ENCODE data around the gene BRPF1. TPM values are rescaled to one million over a fixed set of nuclear protein-coding genes. Genes with fewer than 3 reads are reported as not detected.

Gene BRPF1
- total RNA-seq, 4 donors from 2014 or later, result 20.1 to 27.2 (median 22.5) TPM

- H3K4me3 ChIP-seq (ENCODE audit: low read depth, poor library complexity, severe bottlenecking), result no peak overlapping the region
- WGBS, 2 donors, result 90 to 91% methylated on average over 8 of the region's 8 CpGs
- intact Hi-C loops (cut with DNase I; ENCODE audit: low total_unique reads), result no loop called here
- TF ChIP-seq CTCF (IDR thresholded peaks at IDR 0.05) (no peak), POLR2A (IDR thresholded peaks at IDR 0.05) (no peak)
- DNase-seq (ENCODE audit: low spot score in 2 of 2), result no peak
Observed at GRCh38 chr3:9747267-9747666, 15.7 kb downstream of the BRPF1 start.

GRCh38 chr3:9748031-9748430 lies 16.5 kb downstream of the BRPF1 start:
- intact Hi-C loops (cut with DNase I; ENCODE audit: low total_unique reads), result no loop called here
- WGBS, 2 donors, result 93 to 97% methylated on average over 2 of the region's 2 CpGs
- no peak for DNase-seq (ENCODE audit: low spot score in 2 of 2)
- no peak for TF ChIP-seq CTCF (IDR thresholded peaks at IDR 0.05)
- no peak for TF ChIP-seq POLR2A (IDR thresholded peaks at IDR 0.05)
- H3K4me3 ChIP-seq (ENCODE audit: low read depth, poor library complexity, severe bottlenecking), result no peak overlapping the region

- 3 to 8% methylated on average over 19 of the region's 19 CpGs for WGBS, 2 donors
- intact Hi-C loops (cut with DNase I; ENCODE audit: low total_unique reads), result no loop called here
- DNase-seq (ENCODE audit: low spot score in 2 of 2), result no peak
- peak overlapping the region; percentile 65 for H3K4me3 ChIP-seq (ENCODE audit: low read depth, poor library complexity, severe bottlenecking)
- TF ChIP-seq POLR2A (IDR thresholded peaks at IDR 0.05), result no peak
- no peak for TF ChIP-seq CTCF (IDR thresholded peaks at IDR 0.05)
Observed at GRCh38 chr3:9749296-9749644, 17.7 kb downstream of the BRPF1 start.

GRCh38 chr3:9749645-9750555 lies 18.4 kb downstream of the BRPF1 start, which contains the start of gene OGG1:
Gene OGG1 (plus strand): TSS chr3:9749952. CDS start chr3:9750287, 335 bp downstream.
- peak; percentile 98 to 99 for DNase-seq (ENCODE audit: low spot score in 2 of 2)
- WGBS, 2 donors, result 0% methylated on average over 55 to 56 of the region's 60 CpGs

GRCh38 chr3:9750556-9751411 lies 19.2 kb downstream of the BRPF1 start:
- intact Hi-C loops (cut with DNase I; ENCODE audit: low total_unique reads), result no loop called here
- DNase-seq (ENCODE audit: low spot score in 2 of 2), result no peak
- no peak for TF ChIP-seq CTCF (IDR thresholded peaks at IDR 0.05)
- no peak for TF ChIP-seq POLR2A (IDR thresholded peaks at IDR 0.05)
- H3K4me3 ChIP-seq (ENCODE audit: low read depth, poor library complexity, severe bottlenecking), result peak overlapping the region; percentile 65
- WGBS, 2 donors, result 36% methylated on average over 17 of the region's 17 CpGs

More at GRCh38 chr3:9749645-9750555, 18.4 kb downstream of the BRPF1 start, which contains the start of gene OGG1:
- intact Hi-C loops (cut with DNase I; ENCODE audit: low total_unique reads), result no loop called here
- peak within 1 kb of the TSS; percentile 65 for H3K4me3 ChIP-seq (ENCODE audit: low read depth, poor library complexity, severe bottlenecking)
- TF ChIP-seq POLR2A (IDR thresholded peaks at IDR 0.05) (no peak), CTCF (IDR thresholded peaks at IDR 0.05) (no peak)
